GM23248 (cell line): ENCODE results near the gene ARHGAP26.
"Not testable (repeated sequence)": the region's sequence is repeated elsewhere in the genome, so short reads cannot be mapped to it uniquely, and the experiment has no call there.

Experiments
- EZH2 ChIP-seq: fragments of 200-600 bp; sonication (generic); IDR thresholded peaks from 2 replicates; pipeline ENCODE4 v1.6.1; 2018; ENCODE audit warnings: antibody characterized with exemption, mild to moderate bottlenecking; ENCODE audit not compliant: insufficient read depth, poor library complexity, severe bottlenecking
- EZH2phosphoT487 ChIP-seq: fragments of 200-600 bp; sonication (generic); IDR thresholded peaks from 2 replicates; pipeline ENCODE4 v1.6.1; 2018; ENCODE audit warnings: antibody characterized with exemption, moderate library complexity, mild to moderate bottlenecking, low read depth; ENCODE audit not compliant: insufficient read depth

- TF ChIP-seq EZH2, EZH2phosphoT487: not testable (repeated sequence)
Observed at GRCh38 chr5:143088702-143089101, 318.5 kb downstream of the ARHGAP26 start.
